ENCODE results near the gene CFHR1.
"Not testable (repeated sequence)": the region's sequence is repeated elsewhere in the genome, so short reads cannot be mapped to it uniquely, and the experiment has no call there.

The CFHR1 gene

DNA sequence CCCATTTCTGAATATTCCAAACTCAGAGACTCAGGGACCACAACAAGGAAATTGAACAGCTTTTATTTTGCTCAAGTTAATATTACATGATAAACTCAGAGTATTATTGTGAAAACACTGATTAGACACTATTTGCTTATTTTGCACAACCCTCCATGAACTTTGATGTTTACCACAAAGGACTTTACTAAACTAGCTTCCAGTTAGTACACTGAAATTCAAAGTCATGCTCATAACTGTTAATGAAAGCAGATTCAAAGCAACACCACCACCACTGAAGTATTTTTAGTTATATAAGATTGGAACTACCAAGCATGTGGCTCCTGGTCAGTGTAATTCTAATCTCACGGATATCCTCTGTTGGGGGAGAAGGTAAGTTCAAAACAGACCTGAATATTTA is at the start of gene CFHR1:
TSS of gene CFHR1 (plus strand) at position 201 of the 400 bp plus-strand sequence. CDS start at position 315, 114 bp downstream.
- not testable (repeated sequence) for DNase-seq (ENCODE audit: low spot score)

DNA sequence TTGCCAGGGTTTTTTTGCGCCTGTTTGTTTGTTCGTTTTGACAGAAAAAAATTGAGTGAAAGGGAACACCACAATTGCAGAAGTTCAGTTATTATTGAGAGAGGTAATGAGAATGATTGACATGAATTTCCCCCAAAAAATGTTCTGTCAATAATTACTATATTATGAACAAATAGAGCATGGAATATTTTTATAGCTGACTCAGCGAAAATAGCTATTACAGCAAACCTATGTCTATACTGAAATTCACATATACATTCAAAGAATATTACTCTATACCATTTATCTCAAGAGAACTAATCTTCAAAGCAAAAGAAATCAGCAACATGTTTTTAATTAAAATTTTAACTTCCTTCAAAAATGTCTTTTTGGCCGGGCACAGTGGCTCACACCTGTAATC is 49.7 kb upstream of the CFHR1 start:
- not testable (repeated sequence) for DNase-seq (ENCODE audit: low spot score)

DNA sequence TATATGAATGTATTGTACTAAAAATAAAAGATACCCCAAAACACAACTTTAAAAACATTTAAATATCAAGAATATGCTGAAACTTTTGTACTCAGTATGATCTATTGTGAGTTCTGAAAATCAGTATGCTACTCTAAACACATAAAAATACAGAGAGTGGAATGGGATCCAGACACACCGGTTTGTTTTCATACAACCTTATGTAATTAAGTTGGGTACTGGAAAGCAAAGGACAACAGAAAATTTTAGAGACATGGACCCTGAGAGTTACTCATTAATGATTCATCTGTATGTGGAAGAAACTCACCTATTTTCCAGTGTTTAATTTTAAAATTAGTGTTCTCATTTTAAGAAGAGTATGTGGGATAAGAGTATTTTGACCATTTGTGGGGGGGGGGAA is 45.8 kb upstream of the CFHR1 start:
- DNase-seq (ENCODE audit: low spot score), result no peak

DNA sequence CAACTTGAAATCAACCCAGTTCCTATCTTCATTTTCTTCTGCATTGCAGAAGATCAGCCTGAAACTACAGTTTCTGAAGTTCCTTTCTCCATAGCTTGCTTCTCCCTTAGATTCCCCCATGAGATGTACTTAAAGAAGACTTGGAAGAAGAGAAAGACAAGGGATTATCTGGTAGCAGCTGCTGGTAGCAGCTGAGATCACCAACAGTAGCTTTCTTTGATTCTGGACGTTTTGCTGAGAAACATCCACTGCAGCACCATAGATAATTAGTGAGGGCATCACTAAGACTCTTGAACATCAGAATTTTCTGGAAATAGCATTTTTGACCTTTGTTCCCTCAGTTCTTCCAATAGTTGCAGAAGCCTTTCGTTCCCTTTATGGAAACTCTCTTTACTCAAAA is 45.4 kb upstream of the CFHR1 start:
- no peak for DNase-seq (ENCODE audit: low spot score)

DNA sequence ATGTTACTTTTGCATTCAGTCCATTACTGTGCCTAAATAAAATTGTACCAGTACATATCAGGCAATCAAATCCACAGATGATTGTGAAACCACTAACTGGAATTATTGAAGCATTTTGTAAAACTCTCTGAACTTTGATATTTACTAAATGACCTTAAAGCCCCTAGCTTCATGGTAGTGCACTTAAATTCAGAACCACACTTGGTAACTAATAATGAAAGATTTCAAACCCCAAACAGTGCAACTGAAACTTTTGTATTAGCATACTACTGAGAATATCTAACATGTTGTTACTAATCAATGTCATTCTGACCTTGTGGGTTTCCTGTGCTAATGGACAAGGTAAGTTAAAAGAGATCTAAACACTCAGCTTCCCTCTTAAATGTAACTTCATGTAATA is 44.9 kb upstream of the CFHR1 start, which contains the start of gene CFHR3:
TSS of gene CFHR3 (plus strand) at position 238 of the 400 bp plus-strand sequence. CDS start at position 285, 47 bp downstream.
- DNase-seq (ENCODE audit: low spot score), result no peak

DNA sequence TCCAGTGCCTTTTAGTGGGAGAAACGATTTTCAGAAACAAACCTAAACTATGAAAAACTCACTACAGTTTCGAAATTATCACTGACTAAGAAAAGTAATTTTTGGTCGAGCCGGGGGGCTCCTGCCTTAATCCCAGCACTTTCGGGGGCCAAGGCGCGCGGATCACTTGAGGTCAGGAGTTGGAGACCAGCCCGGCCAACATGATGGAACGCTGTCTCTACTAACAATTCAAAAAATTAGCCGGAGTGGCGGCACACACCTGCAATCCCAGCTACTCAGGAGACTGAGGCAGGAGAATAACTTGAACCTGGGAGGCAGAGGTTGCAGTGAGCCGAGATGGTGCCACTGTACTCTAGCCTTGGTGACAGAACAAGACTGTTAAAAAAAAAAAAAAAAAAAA is 41.9 kb upstream of the CFHR1 start:
- no peak for DNase-seq (ENCODE audit: low spot score)

DNA sequence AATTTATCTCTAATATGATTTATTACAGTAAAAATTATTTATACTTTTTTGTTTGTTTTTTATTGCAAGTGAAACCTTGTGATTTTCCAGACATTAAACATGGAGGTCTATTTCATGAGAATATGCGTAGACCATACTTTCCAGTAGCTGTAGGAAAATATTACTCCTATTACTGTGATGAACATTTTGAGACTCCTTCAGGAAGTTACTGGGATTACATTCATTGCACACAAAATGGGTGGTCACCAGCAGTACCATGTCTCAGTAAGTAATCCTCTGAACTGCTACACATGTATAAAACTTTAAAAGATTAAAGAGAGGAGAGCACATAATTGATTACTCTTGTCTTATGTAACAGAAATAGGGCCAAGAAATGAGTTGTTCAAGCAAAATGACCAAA is 40.4 kb upstream of the CFHR1 start:
- DNase-seq (ENCODE audit: low spot score), result no peak

DNA sequence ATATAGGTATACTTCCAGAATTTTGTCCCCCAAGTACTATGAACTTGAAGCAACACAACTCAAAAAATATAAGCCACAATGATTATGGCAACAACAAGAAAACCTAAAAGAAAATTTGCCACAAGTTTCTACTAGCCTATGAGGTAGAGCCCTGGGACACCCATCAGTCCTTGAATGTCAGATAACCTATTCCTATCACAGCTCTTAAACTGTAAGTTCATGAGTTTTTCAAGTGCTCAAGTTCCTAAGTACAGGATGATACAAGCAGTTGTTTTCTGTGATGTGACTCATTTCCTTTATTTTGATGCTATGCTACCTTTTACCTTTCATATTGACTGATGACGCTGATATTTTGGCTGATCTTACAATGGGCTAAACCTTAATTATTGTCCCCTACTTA is 28.3 kb upstream of the CFHR1 start:
- DNase-seq (ENCODE audit: low spot score), result not testable (repeated sequence)

DNA sequence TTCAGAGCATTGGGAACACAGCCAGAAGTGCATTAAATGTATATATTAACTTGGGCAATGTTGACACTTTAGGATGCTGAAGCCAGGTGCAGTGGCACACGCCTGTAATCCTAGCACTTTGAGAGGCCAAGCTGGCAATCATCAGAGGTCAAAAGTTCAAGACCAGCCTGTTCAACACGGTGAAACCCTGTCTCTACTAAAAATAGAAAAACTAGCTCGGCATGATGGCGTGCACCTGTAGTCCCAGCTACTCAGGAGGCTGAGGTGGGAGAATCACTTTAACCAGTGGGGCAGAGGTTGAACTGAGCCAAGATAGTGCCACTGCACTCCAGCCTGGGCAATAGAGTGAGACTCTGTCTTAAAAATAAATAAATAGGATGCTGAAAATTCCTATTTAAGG is 25.4 kb upstream of the CFHR1 start:
- not testable (repeated sequence) for DNase-seq (ENCODE audit: low spot score)

DNA sequence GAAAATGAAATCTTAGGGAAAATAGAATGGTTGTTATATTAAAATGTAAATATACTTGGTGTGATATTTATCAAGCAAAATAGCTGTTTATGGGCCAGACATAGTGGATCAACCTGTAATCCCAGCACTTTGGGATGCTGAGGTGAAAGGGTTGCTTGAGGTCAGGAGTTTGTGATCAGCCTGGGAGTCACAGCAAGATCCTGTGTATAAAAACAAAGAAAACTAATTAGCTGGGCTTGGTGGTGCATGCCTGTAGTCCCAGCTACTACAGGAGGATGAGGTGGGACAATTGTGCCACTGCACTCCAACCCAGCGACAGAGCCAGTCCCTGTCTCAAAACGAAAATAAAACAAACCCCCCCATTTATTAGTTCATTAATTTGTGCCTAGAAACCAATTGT is 21.6 kb upstream of the CFHR1 start:
- no peak for DNase-seq (ENCODE audit: low spot score)

DNA sequence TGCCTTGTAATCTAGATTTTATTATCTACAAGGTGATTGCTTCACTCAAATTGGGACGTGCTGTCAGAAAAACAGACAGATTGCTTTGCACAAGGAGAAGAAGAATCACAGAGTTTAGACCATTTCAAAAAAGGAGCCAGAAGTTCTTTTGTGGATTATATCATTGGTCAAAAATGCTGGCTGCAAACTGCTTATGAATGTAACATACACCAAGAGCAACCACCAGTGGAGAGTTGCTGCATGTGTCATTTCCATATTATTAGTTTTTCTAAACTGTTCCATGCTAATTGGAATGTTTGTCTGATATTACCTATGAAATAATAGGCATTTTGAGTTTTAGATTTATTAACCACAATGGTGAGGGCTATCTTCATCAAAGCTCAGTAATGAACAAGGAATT is 17.6 kb upstream of the CFHR1 start:
- DNase-seq (ENCODE audit: low spot score), result not testable (repeated sequence)

DNA sequence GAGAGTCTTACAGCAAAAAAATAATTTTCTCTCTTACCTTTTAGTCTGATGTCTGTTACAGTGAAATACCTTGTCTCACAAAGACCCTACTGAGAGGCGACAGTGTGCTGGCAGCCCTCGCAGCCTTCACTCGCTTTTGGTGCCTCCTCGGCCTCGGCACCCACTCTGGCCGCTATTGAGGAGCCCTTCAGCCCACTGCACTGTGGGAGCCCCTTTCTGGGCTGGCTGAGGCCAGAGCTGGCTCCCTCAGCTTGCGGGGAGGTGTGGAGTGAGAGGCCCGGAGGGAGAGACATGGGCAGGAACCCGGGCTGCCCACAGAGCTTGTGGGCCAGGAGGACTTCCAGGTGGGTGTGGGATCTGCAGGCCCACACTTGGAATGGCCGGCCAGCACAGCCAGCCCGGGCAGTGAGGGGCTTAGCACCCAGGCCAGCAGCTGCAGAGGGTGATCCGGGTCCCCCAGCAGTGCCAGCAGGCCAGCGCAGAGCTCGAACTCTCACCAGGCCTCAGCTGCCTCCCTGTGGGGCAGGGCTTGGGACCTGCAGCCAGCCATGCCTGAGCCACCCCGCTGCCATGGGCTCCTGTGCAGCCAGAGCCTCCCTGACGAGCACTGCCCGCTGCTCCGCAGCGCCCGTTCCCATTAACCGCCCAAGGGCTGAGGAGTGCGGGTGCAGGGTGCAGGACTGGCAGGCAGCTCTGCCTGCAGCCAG is 10.8 kb upstream of the CFHR1 start:
- DNase-seq (ENCODE audit: low spot score), result no peak

DNA sequence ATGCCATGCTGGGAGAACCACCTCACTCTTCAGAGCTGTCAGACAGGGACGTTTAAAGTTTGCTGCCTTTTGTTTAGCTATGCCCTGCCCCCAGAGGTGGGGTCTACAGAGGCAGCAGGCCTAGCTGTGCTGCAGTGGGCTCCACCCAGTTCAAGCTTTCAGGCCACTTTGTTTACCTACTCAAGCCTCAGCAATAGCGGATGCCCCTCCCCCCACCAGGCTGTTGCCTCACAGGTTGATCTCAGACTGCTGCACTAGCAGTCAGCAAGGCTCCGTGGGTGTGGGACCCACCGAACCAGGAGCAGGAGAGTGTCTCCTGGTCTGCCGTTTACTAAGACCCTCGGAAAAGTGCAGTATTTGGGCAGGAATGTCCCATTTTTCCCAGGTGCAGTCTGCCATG is 2.1 kb upstream of the CFHR1 start:
- not testable (repeated sequence) for DNase-seq (ENCODE audit: low spot score)

DNA sequence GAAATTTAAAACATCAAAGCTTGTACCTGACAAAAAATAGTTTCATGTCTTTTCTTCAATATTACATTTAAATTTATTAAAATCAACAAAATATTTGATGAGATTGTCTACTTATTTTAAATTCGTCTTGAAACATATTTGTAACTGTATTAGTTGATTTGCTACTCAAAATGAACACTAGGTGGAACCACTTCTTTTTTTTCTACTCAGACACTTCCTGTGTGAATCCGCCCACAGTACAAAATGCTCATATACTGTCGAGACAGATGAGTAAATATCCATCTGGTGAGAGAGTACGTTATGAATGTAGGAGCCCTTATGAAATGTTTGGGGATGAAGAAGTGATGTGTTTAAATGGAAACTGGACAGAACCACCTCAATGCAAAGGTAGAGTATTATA is 8.3 kb downstream of the CFHR1 start:
- DNase-seq (ENCODE audit: low spot score), result peak; percentile 48

DNA sequence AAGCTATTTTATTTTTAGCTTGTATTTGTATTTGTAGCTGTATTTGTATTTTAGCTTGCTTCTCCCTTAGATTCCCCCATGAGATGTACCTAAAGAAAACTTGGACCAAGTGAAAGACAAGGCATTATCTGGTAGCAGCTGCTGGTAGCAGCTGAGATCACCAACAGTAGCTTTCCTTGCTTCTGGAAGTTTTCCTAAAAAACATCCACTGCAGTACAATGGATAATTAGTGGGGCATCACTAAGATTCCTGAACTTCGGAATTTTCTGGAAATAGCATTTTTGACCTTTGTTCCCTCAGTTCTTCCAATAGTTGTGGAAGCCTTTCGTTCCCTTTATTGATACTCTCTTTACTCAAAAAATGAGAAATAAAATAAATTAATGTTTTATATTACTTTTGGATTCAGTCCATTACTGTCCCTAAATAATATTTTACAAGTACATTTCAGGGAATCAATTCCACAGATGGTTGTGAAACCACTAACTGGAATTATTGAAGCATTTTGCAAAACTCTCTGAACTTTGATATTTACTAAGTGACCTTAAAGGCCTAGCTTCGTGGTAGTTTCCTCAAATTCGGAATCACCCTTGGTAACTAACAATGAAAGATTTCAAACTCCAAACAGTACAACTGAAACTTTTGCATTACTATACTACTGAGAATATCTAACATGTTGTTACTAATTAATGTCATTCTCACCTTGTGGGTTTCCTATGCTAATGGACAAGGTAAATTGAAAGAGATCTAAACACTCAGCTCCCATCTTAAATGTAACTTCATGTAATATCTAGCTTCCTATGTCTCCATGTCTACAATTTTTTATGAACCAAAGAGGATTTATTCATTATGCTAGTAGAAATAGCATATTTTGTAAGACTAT is 30.3 kb downstream of the CFHR1 start:
- not testable (repeated sequence) for DNase-seq (ENCODE audit: low spot score)

DNA sequence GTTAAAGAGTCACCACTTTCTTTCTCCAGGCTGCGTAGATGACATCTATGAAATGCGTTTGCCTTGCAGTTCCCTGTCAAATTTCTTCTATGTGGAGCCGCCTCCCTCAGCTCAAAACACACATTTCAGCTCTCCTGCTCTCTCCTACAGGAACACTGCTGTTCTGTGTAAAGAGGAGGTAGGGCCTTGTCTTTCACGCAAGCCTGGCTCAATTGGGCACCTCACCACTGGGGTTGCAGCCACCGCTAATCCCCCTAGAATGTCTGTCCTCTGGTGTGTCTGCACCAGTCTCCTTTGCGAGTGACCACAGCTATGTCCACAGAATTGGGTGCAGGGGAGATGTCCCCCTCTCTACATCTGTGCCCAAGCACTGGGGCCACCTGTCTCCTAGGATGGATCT is 36.5 kb downstream of the CFHR1 start:
- DNase-seq (ENCODE audit: low spot score), result no peak

DNA sequence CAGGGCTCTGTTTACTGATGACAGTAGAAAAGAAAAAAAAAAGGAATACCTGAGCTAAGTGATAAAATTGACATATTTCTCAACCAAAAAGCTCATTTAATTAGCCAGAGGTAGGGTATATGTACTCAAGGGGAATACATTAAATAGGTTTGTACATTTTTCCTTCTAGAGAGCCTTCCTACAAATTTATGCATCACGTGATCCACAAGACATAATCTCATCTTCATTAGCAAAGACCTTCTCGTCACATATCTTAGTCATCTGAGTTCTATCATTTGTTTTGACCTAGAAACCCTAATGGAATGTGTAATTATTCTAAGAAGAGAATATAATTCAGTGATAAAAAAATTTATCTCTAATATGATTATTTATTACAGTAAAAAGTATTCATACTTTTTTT is 37.7 kb downstream of the CFHR1 start:
- no peak for DNase-seq (ENCODE audit: low spot score)

DNA sequence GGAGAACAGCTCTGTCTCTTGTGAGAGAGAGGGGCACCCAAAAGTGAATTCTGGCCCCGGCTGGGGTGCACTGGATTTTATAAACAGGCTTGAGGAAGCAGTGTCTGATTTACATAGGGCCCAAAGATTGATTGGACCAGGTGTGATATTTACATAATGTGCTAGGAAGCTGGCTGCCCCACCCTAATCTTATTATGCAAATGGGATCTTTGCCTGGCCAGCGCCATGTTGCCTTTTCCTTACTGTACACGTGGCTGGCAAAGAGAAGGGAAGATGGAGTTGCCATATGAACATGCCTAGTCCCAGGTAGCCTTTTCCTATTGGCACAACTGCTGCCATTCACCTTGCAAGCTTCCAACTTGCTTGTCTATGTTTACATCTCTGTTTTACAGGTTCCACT is 39.3 kb downstream of the CFHR1 start:
- no peak for DNase-seq (ENCODE audit: low spot score)

DNA sequence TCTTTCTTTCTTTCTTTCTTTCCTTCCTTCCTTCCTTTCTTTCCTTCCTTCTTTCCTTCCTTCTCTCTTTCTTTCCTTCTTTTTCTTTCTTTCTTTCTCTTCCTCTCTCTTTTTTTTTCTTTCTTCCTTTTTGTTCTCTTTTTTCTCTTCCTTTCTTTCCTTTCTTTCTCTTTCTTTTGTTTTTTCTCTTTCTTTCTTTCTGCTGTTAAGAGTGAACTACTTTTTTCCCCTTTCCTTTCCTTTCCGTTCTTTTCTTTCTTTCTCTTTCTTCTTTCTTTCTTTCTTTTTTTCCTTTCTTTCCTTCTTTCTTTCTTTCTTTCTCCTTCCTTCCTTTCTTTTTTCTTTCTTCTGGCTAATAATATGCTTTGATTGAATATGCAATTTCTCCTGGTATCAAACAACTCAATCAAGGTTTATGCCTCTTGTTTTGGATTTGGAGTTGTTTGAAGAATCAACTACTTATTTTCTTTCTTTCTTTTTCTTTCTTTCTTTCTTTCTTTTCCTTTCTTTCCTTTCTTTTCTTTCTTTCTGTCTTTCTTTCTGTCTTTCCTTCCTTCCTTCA is 40.9 kb downstream of the CFHR1 start:
- DNase-seq (ENCODE audit: low spot score), result no peak

DNA sequence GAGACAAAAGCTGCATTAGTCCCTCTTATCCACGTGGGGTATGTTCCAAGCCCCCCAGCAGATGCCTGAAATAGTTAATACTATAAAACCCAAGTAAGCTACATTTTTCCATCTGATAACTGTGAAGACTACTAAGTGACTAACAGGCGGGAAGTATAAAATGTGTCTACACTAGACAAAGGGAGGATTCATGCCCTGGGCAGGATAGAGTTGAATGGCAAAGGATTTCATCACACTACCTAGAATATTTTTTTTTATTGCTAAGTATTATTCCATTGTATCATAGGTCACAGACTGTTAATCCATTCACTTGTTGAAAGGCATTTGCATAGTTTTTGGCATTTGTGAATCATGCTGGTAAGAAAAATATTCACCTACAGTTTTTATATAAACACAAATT is 41.9 kb downstream of the CFHR1 start:
- DNase-seq (ENCODE audit: low spot score), result no peak

DNA sequence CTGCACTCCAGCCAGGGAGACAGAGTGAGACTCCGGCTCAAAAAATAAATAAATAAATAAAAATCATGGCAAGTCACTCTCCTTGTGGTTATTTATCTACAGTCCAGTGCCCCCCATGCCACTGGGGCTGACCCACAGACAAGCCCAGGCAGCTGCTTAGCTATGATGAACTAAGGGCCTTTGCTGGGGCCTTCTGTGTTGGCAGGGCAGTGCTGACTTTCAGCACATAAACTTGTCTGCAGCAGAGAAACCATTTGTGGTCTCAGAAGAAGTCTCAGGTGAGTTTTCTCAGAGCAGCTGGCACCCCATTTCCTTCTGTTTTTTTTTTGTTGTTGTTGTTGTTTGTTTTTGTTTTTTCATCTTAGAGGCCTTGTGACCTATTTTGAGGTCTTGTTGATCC is 47.4 kb downstream of the CFHR1 start:
- no peak for DNase-seq (ENCODE audit: low spot score)

DNA sequence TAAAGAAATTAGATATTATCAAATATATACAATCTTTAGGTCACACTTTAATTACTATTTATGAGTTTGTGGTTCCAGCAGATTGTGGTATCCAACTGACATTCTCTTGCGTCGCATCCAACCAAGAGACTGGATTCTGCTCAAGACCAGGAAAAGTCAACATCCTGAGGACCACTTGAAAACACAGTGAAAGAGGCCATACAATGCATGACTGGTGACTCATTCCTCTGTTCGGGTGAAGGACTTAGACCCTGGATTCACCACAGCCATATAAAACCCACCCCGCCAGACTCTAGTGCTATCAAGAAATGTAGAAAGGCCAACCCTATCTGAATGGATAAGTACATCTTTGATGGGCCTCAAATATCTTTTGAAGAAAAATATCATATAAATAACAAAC is 53.9 kb downstream of the CFHR1 start:
- no peak for DNase-seq (ENCODE audit: low spot score)

DNA sequence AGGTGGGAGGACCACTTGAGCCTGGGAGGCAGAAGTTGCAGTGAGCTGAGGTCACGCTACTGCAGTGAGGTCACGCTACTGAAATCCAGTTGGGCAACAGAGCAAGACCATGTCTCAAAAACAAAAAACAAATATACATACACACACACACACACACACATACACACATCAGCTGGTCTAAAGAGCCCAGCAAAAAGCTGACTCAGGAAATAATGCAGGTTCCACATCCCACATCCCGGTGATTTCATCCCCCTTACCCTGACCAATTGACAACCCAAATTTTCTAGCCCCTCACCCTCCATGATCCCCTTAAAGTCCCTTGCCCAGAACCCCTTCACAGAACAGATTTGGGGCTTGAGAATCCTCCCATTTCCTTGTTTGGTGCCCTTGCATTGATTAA is 56.4 kb downstream of the CFHR1 start:
- no peak for DNase-seq (ENCODE audit: low spot score)

Data from activated CD4-positive, alpha-beta T cell treated with anti-CD3 and anti-CD28 coated beads, Interleukin-2, Interleukin-4, amounts not matched to agents 100 ng/mL and 50 ng/mL, durations not matched to agents 16 hours and 8 hours (primary cell).